OCI-LY7 (cell line): ENCODE data around the gene PRSS27.

Experiments used
- EZH2phosphoT487 ChIP-seq: fragments of 200-600 bp; sonication (generic); IDR thresholded peaks from 2 replicates; pipeline ENCODE4 v1.6.1; 2018; ENCODE audit warnings: low read depth, borderline replicate concordance, mild to moderate bottlenecking, mixed run types, antibody characterized with exemption, low read length, moderate library complexity, mixed read lengths
- TF ChIP-seq, protein P1 (sequence below): fragments of 200-600 bp; sonication (generic); conservative IDR thresholded peaks from 2 replicates; pipeline ENCODE4 v1.5.1; 2014; ENCODE audit warnings: mild to moderate bottlenecking, antibody characterized with exemption, low read length, moderate library complexity, mixed read lengths

DNA sequence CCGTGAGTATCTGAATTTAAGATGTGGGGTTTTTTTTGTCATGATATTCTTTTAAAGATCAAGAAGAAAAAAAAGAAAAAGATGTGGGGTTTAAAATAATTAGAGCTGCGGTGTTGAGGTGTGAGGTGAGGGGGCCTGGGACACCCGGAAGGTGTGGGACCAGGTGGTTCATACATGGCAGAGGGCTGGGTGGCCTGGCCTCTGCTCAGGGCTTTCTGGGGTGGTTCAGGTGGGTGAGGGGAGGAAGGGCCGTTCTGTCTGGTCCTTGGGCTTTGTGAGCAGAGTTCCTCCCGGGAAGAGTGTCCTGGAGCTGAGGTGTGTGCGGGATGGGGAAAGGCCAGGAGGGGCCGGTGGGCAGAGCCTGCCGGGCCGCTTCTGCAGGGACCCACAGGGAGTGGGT lies 5.0 kb downstream of the PRSS27 start:
- TF ChIP-seq, protein P1, sequence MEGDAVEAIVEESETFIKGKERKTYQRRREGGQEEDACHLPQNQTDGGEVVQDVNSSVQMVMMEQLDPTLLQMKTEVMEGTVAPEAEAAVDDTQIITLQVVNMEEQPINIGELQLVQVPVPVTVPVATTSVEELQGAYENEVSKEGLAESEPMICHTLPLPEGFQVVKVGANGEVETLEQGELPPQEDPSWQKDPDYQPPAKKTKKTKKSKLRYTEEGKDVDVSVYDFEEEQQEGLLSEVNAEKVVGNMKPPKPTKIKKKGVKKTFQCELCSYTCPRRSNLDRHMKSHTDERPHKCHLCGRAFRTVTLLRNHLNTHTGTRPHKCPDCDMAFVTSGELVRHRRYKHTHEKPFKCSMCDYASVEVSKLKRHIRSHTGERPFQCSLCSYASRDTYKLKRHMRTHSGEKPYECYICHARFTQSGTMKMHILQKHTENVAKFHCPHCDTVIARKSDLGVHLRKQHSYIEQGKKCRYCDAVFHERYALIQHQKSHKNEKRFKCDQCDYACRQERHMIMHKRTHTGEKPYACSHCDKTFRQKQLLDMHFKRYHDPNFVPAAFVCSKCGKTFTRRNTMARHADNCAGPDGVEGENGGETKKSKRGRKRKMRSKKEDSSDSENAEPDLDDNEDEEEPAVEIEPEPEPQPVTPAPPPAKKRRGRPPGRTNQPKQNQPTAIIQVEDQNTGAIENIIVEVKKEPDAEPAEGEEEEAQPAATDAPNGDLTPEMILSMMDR: no peak
- no peak for TF ChIP-seq EZH2phosphoT487
